Activated CD4-positive, CD25-positive, alpha-beta regulatory T cell treated with anti-CD3 and anti-CD28 coated beads, Interleukin-2, amount 50 U/mL, for 24 hours (primary cell): Measurements from ENCODE around the gene PEX11B.

Experiments used
- ATAC-seq, 2 donors: fragments of 150-1000 bp; cut with Tn5 transposase; one replicate each; pipeline ENCODE4 v1.10.0; 2021; ENCODE audit warnings: mild to moderate bottlenecking in 1 of 2, moderate library complexity in 1 of 2

The PEX11B gene

DNA sequence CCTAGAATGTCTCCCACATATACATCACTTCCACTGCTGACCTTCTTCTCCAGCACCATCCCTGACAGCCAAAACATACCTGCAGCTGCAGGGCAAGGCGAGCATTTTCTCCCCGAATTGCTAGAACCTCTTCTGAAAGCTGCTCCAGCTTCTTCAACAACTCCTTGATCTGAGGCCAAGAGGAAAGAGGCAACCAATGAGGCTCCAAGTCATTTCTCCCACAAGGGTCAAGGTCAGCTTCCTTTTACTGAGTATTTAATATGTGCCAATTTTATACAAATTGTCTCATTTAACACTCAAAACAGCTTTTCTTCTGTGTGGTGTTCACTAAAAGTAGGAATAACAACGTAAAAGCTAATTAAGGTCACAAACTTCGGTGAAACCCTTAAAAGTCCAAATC, 50.3 kb downstream of the PEX11B start:
- ATAC-seq: no peak

DNA sequence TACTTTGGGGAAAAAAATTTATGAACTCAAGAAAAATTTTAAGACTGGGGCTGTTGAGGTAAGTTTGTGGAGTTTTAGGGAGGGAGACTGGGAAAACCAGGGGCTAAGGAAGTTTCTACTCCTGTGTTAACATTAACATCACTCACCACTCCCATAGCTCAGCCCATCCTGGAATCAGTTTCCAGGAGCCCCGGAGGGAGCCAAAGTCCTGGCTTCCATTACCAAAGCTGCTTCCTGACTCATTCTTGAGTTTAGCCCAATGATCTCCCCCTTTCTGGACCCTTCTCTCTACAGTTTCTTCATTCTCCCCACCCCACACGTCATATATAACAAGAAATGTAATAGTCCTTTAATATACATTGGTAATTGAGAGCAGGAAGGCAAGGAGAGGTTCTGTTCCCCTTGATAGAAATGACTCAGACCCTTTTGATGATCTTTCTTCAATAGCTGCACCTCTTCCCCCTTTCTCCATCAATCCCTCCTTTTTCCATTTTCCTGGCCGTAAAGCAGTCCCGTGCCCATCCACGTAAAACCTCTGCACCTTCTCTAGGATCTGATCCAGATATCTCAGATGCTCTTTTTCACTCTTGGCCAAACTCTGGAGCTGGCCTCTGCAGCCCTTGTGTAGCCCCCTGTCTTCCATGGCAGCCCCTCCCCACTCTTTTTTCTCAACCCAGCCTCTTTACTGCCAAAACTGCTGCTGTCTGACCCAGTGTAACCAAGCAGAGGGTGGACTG, 55.1 kb downstream of the PEX11B start:
- ATAC-seq: no peak
